Suppressor macrophage treated with lipopolysaccharide for 4 hours (primary cell): ENCODE measurements around the gene SENP1.

Experiments
- DNase-seq: peaks from one replicate; pipeline ENCODE4 v3.0.0-alpha.2; 2020

The SENP1 gene

DNA sequence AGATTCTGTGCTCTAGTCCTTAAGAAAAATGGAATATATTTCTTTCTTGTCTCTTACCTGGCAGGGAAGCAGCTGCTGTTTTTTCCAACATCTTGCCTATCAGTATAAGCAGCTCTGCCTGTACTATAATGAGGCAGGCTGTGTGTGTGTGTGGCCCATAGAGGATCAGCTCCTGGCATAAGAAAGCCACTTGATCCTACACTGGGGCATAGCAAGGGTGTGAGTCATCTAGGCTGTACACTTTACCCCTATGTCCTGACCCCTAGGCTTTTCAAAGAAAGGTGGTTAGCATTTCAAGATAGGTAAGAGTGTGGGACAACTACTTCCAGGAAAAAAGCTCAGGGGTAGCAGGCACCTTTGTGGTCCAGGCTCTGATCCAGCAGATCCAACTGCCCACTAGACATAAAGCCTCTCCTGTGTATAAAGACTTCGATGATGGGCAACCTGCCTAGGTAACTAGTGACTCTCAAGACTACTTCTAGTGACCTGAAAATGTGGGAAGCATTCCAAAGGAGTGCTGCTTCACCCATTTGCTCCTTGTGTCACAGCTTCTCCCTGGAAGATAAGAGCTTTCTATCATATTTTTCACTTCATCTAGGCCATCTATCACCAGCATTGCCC is 4.9 kb upstream of the SENP1 start:
- DNase-seq = no peak

DNA sequence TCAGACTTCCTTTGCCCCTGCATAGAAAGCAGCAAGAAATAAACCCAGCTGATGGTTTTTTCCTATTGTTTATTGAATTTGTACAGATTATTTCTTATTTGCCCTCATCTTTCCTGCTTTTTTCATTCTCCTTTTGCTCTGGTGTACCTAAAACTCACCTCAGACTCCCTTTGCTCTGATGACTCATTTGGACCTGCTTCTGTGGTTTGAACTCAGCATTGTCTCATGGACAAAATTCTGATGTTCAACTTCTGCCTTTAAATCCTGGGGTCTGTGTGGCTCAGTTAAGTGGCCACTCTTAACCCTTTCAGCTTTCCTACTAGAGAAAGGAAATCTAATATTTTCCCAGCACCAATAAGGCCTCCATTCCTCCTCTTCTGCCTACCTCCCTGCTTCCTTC is 3.5 kb upstream of the SENP1 start:
- DNase-seq = no peak

DNA sequence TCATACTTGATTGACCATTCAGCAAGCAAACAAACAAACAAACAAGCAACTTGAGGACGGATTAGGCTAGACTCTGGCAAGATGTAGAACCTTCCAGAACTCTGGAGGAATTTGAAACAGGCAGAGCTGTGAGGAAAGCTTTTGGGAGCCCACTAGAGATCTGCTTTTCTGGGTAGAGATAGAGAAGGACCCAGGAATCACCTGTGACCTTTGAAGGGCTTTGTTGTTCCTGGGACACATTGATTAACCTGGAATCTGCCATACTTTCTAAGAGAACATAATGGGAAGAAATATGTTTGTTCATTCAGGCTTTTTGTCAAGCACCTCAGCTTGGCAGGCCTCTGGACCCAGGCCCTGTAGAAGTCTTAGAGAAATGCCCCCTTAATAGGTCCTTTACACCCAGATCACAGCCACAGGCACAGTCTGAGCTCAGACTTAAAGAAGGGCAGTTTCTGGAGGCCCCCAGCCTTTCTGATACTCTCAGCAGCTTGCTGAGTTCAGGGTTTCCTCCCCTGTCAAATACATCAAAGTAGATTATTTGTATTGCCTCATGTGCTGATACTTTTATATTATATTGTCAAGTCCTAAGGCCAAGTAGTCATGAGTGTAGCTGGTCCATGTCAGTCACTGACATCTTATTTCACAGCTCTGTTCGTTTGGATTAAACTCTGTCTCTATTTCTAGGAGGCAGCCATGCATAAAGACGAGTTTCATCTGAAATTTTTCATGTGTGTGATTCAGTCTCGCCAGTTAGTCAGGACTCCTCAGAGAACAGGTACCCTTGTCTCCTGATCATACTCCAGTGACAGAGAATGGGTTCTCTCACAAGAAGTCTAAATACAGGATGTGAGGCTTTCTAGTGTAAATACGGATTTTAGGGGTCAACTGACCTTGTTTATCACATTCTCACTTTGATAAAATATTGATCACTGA is 1.1 kb upstream of the SENP1 start:
- no peak for DNase-seq

DNA sequence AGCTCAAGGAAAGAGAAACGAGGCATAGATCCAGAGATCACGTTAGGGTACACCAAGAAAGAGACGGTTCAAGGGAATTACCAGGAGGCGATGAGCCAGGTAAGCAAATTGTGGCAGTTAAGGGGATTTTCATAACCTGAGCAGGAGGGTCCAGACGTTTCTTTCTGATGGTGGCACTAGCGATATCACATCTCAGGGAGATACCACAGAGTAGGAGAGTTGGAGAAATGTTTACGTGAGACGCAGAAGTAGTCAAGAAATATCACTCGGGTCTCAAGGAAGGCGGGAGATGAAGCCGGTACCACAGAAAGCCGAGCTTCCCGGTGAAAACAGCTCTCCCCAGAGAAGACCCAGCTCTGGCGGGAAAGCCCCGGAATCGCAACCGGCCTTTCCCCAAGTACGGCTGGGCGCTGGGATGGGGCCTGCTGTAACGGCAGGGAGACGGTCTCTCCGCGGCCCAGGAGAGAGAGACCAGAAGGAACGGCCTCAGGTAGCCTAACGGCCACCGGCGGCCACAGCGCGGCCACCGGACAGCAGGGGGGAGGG is 485 bp downstream of the SENP1 start:
- peak; percentile 46 for DNase-seq

DNA sequence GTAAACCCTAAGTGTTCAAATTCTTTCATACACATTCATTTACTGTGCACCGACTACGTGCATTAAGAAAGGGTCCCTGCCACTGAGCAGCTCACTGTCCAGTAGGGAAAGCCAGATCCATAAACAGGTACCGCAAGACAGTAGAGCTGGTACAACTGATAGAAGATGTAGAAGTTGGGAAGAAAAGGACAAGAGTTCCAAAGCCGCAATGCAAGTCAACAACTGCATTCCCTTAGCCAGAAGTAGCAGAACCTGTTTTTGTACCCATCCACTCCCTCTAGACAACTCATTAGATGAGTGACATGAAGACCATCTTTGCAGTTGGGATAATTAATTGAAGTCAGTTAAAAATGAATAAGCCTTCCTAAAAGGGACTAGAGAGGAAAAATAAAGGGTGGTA is 1.3 kb downstream of the SENP1 start:
- DNase-seq = no peak

DNA sequence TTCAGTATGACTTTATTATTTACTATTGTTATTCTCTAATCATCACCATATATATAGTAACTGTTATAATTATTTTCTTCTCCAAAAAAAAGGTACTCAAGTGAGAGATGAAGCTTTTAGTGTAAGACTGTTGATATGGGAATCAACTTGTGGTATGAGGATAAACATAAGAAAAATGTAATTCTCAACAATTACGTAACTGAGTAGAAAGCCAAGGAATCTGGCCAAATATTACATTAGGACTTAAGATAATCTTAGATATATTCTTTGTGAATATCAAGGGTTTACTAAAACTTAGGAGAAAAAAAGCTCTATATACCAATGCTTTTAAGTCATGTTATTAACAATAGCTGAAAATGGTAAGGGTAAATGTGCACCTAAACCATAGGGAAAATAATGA is 13.3 kb downstream of the SENP1 start:
- DNase-seq = no peak

DNA sequence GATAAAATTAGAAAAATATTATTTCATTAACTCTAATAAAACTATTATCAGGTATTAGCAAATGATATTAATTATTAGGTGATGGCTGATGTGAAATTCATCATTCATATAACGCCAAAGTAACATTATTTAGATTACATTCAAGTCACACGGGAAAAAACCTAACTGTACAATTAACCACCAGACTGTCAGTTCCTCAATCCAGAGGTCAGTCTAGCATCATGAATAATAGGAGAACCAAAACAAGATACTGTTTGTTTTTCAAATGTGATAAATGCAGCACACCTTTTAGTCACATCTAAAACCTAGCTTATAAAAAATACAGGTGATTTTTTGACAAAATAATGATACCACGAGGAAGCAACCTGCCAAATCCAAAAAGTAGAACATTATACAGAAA is 19.6 kb downstream of the SENP1 start:
- DNase-seq = no peak

DNA sequence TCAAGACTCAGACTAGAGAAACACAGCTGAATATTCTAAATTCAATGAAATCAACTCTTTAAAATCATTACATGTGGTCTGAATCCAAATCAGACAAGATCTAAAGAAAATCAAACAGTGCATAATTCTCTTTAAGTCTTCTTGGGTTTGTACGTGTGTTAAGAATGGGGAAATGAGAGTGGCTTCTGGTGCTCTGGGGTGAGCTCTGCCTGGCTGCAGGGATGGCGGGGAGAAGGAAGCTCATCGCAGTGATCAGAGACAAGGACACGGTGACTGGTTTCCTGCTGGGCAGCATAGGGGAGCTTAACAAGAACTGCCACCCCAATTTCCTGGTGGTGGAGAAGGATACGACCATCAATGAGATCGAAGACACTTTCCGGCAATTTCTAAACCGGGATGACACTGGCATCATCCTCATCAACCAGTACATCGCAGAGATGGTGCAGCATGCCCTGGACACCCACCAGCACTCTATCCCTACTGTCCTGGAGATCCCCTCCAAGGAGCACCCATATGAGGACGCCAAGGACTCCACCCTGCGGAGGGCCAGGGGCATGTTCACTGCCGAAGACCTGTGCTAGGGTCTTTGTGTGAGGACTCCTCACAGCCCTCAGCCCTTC is 20.9 kb downstream of the SENP1 start:
- DNase-seq = no peak

DNA sequence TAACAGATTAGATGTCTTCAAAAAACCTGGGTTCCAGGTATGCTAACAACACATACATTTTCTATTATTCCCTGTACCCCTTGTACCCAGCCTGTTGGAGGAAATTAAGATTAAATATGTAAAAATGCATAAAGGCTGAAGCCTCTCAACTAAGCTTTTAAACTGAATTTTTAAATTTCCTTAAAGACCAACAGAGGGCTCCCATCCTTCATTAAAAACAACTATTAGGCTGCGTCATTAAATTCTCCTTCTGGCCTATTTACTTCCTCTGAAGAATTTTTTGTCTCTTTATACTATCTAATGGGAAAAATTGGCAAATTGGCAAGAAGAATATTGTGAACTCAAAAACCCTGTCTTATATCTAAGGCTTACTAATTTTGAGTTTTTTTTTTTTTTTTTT is 21.8 kb downstream of the SENP1 start:
- DNase-seq = no peak

DNA sequence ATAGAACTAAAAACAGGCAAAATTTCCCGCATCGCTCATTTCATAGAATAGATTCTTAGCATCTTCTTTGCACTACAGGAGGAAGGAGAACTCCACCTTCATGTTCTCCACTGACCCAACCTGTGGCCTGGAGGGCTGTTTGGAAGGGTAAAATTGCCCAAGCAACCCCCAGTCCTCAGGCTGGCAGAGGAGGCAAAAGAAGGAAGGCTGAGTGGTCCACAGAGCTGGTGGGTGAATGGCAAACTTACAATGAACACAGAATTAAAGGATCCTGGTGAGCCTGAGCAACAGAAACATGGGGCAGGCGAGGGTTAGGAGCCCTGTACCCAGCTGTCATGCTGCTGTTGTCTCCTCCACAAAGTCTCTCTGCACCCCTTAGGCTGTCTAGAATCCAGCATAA is 25.1 kb downstream of the SENP1 start:
- DNase-seq = no peak

DNA sequence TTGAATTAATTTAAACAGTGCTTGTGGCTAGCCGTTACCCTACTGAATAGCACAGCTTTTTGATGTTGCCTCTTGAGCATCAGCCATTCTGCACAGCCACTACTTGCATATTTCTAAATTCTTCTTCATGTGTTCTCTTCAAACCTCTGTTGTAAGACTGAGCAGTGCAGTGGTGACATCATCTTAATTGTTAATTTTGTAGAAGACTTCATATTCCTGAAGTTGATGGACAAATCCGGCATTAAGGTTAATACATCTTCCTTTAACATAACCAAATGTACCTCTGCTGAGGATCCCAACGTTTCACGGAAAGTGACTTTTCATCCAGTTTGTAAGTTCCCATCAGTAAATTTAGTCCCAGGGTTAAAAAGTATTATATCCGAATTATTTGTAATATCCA is 25.6 kb downstream of the SENP1 start:
- no peak for DNase-seq

DNA sequence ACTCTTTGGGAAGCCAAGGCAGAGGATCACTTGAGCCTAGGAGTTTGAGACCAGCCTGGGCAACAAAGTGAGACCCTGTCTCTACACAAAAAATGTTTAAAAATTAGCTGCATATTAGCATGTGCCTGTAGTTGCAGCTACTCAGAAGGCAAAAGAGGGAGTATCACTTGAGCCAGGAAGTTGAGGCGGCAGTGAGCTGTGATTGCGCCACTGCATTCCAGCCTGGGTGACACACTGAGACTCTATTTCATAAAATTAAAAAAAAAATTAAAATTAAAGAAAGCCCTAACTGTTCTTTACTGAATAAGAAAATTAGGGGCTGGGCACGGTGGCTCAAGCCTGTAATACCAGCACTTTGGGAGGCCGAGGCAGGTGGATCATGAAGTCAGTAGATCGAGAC is 27.0 kb downstream of the SENP1 start:
- DNase-seq = peak; percentile 18

DNA sequence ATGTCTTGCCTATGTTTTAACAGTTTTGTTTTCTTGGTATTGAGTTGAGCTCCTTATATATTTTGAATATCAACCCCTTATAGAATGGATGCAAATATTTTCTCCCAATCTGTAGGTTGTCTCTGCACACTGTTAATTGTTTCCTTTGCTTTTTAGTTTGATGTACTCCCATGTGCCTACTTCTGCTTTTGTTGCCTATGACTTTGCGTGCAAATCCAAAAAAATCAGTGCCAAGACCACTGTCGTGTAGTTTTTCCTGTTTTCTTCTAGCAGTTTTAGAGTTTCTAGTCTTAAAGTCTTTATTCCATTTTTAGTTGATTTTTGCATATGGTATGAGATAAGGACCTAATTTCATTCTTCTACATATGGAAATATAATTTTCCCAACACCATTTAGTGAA is 28.8 kb downstream of the SENP1 start:
- DNase-seq = no peak

DNA sequence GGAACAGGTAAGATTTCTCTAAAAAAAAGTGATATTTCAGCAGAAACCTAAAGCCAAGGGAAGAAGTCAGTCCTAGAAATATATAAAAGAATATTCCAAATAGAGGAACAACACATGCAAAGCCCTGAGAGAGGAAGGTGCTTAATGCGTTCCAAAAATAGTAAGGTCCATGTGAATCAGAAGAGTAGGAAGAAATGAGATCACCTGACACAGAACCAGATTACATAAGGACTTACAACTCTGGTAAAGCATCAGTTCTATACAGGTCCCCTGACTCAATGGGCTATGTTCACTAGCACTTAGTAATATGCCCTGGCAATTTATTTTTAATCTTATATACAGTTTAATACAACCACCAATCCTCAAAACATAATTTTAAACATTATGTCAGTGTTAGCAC is 30.0 kb downstream of the SENP1 start:
- peak; percentile 14 for DNase-seq

DNA sequence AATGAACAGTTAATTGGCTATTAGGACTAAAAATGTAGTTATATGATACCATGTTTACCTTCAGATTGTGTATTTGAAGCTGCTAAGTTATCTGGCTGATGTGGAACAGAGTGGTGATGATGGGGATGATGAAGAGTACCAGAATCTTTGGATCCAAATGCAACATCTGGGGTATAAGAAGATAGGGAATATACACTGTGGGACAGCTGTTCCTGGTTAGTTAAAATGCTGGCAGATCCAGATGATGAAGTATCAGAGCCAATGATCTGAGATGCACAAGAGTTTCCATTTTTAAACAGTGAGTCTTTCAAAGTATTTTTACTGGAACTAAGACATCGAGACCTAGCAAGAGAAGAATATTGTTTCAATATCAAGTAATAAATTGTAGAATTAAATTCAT is 31.6 kb downstream of the SENP1 start:
- no peak for DNase-seq

DNA sequence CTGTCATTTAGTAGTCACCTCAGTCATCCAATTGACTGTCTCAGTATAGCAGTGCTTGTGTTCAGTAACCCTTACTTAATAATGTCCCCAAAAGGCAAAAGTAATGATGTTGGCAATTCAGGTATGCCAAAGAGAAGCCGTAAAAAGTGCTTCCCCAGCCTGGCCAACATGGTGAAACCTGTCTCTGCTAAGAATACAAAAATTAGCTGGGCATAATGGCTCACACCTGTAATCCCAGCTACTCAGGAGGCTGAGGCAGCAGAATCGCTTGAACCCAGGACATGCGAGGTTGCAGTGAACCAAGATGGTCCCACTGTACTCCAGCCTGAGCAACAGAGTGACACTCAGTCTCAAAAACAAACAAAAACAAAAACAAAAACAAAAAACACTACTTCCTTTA is 33.6 kb downstream of the SENP1 start:
- DNase-seq = no peak

DNA sequence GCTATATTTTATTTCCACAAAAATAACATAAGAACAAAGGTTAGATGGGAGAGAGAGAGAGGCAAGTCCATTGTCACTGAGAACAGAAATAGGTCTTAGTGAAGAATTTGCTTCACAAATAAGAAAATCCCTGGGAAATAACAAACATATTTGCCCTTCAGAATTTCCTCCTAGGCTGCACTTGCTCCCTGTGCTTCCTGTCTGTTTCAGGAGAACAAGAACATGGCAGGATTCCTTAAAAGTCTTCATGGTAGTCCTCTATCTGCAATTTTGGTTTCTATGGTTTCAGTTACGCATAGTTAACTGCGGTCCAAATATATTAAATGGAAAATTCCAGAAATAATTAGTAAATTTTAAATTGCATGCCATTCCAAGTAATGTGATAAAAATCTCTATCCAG is 34.1 kb downstream of the SENP1 start:
- DNase-seq = no peak

DNA sequence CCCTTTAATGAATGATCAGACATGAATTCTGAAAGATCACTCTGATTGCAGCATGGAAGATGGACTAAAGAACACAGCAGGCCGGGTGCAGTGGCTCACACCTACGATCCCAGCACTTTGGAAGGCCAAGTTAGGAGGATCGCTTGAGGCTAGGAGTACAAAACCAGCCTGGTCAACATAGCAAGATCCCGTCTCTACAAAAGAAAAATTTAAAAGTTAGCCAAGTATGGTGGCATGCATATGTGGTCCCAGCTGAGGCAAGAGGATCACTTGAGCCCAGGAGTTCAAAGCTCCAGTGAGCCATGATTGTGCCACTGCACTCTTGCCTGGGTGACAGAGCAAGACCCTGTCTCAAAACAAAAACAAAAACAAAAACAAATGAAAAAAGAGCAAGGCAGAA is 35.1 kb downstream of the SENP1 start:
- DNase-seq = no peak

DNA sequence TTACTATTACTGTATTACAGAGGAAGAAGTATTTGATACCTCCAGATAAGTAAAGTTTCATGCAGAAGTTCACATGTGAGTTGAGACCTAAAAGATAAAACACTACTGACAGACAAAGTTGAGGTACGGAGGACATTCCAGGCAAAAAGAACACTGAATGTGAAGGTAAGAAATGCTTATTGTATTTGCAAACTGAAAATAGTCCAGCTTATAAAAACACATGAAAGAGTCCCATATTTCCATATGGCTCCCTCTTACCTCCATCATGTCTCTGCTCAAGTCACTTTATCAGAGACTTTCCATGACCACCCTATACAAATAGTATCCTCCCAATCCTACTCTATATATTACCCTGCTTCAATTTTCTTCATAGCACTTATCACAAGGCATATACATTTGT is 35.8 kb downstream of the SENP1 start:
- no peak for DNase-seq

DNA sequence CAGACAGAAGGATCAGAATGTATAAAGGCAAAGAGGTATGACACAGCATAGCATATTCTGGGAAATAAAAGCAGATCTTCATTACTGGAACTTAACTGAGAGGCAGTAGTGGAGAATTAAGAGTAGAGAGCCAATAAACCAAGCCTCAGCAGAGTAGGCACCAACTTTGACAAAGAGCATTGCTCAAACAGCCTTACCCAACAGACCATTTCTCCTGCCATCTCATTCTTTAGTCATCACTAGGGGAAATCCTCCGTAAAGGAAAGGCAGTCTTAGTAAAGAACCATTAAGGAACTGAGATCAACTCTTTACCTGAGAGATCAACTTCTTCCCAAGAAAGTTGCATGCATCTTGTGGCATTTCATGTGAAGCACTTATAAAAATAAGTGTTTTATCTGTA is 36.6 kb downstream of the SENP1 start:
- DNase-seq = peak; percentile 77

DNA sequence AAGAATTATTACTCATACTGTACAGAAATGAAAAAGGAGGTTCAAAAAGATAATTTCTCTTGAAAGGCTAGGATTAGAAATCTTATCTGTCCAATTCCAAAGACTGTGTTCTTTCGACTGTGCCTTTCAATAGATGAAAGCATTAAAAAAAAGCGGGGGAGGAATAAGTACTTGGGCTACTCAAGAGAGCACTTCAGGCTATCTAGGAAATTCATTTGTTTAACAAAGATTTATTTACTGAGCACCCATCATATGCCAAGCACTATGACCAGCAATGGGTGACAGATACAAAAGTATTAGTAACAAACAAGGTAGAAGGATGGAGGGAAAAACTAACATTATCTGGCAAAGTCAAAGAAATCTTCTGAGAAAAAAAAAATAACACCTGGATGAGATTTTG is 37.4 kb downstream of the SENP1 start:
- no peak for DNase-seq

DNA sequence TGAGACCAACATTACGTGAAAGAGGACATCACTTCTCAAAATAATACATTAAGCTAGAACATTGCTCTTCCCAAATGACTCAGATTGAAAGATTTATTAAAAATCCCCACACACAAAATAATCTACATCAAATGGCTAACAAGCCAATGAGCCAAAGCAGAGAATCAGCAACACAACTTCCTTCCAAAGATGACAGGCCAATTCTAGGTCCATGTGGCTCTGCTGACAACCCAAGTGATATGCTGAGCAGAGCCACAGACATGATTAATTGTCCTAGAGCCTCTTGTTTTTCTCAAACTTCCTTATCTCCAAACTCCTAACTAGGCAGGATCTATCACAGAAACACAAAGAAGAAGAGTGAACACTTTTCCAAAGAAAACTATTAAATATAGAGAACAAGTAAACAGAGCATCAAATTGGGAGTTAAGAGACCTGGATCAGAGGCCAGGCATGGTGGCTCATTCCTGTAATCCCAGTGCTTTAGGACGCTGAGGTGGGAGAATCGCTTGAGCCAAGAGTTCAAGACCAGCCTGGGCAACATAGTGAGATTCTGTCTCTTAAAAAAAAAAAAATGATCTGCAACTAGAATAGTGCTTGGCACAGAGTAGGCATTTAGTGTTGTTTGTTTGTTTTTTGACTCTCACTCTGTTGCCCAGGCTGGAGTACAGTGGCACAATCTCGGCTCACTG is 38.5 kb downstream of the SENP1 start:
- DNase-seq = no peak

DNA sequence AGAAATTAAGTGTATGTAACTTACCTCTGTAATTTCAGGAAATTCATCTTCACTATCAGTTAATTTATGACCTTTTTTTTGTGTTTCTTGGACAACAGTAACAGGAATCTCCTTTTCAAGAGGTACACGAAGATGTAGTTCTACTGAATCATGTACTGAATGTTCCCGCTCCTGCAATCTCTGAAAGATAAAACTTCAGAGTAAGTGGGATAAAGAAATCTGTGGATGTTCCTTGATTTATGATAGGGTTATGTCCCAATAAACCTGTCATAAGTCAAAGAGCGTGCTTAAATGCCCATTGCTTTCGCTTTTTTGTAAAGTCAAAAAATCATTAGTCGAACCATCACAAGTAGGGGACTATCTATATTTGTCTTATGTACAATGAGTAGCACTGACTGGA is 40.8 kb downstream of the SENP1 start:
- no peak for DNase-seq
